Right lobe of liver (tissue), 4 donors: ENCODE data around the gene GOLGA3.

Experiments used
- CTCF ChIP-seq, 4 donors: fragments of 200-600 bp in 3 of 4; fragments of 450-650 bp in 1 of 4; IDR thresholded peaks; one replicate each; pipeline versions ENCODE4 v1.5.1 to v1.8.0; 2016 to 2022; ENCODE audit warnings: antibody characterized with exemption in 4 of 4, mild to moderate bottlenecking in 2 of 4
- POLR2A ChIP-seq: fragments of 450-650 bp; IDR thresholded peaks from one replicate; pipeline ENCODE4 v1.6.1; 2017; ENCODE audit warnings: antibody characterized with exemption, mild to moderate bottlenecking
- donor health status: DM: no; HTN: no; CAD: no.
- donor health status: DM: no; HTN: no; CAD: no.
- donor health status: DM: no; HTN: yes; CAD: no.

DNA sequence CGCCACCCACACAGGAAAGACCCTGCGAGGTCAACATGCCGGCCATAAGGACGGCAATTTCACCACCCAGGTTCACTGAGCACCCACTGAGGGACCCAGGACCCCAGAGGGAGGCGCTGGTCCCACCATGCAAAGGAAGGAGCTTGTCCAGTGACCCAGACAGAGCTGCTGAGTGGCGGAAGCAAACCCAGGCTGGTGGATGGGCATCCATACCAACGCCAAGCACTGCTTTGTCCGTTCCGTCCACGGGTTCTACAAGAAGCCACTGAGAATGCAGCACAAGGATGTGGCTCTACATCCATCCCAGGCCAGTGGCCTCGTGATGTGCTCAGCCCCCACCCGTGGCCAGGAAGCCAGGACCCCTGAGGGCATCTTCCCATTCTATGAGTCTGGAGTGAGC lies 23.8 kb upstream of the GOLGA3 start:
- TF ChIP-seq CTCF (IDR thresholded peaks at IDR 0.05): no peak
- no peak for TF ChIP-seq POLR2A
